ENCODE data around the gene PPP2R5B.
A peak's percentile ranks its signal among the peaks of the same experiment; 100 is the strongest.
"Not testable (repeated sequence)": the region's sequence is repeated elsewhere in the genome, so short reads cannot be mapped to it uniquely, and the experiment has no call there.

PPP2R5B gene

GRCh38 chr11:64933213-64933934, 8.9 kb downstream of the PPP2R5B start:
- DNase-seq, result no peak

DNA sequence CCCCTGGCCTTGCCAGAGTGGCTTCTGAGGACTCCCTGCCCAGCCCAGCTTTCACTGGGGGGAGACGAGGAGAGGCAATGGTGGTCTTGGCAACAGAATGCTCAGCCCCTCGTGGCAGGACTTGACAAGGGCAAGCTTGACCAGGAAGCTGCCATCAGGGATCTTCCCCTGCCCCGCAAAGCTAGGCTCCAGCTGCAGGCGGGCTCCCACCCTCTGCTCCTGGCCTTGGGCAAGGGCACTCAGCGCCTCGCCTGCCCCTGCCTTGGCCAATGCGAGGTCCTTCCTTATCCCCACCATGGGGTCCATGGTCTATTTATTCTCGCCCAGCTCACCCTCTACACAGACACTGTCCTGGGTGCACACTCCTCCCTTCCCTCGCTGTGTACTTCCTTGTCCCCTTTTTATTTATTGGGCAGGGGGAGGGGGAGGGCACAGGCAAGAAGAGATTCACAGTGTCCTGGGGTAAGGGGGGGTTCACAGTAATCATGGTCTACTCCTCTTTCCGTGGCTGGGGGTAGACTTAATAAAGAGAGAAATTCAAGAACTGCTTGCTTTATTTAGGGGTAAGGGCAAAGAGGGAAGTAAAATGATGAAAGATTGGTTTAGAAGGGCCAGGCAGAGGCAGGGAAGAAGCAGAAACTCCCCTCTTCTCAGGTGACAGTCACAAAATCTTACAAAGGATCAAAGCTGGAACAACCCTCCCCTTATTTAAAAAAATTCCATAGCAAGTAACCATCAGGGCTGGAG, 9.6 kb downstream of the PPP2R5B start:
- DNase-seq, result no peak

GRCh38 chr11:64934682-64935358, 10.3 kb downstream of the PPP2R5B start:
- no peak for DNase-seq

GRCh38 chr11:64935359-64936081, 11.0 kb downstream of the PPP2R5B start, which contains the start of gene GPHA2:
Gene GPHA2 (minus strand): TSS chr11:64935893. CDS start chr11:64935460, 433 bp downstream.
- DNase-seq, result peak; percentile 8

DNA sequence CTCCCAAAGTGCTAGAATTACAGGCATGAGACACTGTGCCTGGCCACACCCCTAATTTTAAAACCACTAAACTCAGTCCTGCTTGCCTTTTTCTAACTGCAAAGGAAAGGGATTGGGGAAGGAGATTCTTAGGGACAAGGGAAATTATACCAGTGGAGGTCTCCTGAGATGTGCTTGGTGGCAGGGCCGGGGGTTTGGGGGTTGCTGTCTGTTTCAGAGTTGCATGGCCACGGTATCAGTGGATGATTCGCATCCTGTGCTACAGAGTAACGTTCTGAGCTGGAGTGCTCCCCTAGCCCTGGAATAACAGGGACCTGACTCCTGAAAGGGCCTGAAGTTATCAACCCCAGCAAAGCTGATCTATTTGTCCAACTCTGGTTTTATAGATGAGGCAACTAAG, 12.1 kb downstream of the PPP2R5B start:
- no peak for DNase-seq

DNA sequence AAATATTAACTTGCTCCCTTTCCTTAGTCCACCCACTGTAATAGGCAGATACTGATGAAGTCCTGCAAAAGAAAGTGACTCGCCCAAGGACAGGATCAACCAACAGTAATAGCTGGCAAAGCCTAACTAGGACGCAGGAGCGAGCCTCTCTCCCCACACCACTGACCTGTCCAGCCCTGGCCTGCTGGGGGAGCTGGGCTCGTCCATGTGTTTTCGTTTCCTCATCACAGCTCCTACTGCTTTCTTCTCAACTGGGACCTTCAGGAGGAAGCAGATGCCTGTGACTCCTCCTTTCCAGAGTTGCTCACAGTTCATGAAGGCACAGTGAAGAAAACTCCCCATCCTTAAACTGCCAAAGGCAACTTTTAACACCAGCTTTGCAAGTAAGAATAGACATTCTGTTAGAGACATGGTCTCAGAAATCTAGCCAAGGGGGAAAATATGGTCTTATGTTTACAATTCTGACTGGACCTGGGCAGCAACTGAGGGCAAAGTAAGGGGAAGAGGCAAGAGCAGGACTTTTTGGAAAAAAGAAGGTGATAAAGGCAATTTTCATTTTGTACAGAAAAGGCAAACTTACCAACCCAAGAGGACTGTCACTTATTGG, 22.8 kb downstream of the PPP2R5B start:
- no peak for DNase-seq

DNA sequence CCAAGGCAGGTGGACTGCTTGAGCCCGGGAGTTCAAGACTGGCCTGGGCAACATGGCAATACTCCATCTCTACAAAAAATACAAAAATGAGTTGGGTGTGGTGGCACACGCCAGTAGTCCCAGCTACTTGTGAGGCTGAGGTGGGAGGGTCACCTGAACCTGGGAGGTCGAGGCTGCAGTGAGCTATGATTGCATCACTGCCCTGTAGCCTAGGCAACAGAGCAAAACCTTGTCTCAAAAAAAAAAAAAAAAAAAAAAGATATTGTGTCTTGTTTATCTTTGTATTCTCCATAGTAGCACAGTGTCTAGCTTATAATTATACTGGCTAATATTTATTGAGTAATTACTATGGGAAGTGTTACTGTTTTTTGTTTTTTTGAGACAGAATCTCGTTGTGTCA, 27.0 kb downstream of the PPP2R5B start:
- no peak for DNase-seq

DNA sequence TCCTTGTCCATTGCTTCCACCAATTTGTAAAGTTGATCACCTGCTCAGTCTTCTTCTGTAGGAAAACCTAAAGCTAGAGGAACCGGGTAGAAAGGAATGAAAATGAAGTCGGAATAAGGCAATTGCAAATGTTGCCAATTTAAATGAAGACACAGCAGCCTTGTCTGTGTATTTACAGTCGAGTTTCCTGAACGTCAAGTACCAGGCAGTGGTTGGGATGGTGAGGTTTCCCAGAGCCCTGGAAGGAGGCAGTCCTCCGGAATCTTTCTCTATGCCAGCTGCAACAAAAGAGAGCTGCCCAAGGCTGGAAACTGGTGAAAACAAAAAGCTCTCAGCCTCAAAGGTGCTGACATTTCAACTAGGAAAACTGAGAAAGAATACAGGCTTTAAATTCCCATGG, 29.7 kb downstream of the PPP2R5B start:
- no peak for DNase-seq

DNA sequence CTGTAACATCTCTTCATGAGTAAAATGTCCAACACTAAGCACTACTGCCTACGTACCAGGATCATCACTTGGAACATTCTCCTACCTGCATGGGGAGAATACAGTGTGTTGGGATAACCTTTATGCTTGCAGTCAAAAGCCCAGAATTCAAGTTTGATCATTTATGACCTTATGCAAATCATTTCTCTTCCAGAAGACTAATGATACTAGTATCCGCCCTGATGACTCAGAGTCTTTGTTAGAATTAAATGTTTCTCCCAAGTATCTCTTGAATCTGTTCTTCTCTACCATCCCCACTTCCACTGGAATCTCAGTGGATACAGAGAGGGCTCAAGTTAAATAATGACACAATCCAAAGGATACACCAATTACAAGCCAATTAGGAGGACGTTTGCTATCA, 35.0 kb downstream of the PPP2R5B start:
- DNase-seq, result no peak

- no peak for DNase-seq
These were observed 36.2 kb downstream of the PPP2R5B start for GRCh38 chr11:64960719-64961118.

DNA sequence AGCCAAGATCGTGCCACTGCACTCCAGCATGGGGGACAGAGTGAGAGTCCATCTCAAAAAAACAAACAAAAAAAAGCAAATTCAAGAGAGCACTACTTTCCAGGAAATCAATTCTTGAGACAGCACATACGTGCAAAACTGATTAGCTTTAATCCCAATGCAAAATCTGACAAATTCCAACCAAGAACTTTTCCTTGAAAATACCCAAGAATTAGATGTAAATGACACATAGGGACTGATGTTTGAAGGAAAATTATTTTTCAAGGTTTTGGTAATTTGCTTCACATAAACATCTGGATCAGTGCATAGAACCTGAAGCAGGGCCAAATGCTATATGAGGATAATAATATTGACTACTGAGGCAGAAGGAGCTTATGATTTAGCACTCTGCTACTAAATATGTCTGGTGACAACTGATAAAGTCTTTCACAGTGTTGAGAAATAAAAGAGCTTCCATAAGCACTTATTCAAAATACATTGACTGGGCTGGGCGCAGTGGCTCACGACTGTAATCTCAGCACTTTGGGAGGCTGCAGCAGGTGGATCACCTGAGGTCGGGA, 38.7 kb downstream of the PPP2R5B start:
- no peak for DNase-seq

GRCh38 chr11:64967375-64967774, 42.9 kb downstream of the PPP2R5B start:
- no peak for DNase-seq

DNA sequence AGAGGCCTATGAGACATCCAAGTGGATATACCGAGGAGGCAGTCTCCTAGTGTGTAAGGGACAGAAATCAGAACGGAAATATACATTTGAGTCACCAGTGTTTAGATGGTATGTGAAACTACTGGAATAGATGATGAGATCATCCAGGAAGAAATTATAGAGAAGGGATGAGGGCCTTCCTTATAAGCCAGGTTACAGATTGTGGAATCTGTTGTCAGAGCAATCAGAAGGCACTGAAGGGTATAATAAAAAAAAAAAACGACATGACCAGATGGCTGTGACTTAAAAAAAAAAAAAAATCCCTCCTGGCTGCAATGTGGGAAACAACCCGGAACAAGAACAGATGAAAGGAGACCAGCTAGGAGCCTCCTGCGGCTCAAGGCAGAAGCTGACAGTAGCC, 44.7 kb downstream of the PPP2R5B start:
- DNase-seq, result no peak

- DNase-seq, result no peak
These were observed 46.3 kb downstream of the PPP2R5B start for GRCh38 chr11:64970731-64971151.

GRCh38 chr11:64971421-64972233, 47.1 kb downstream of the PPP2R5B start, which contains the start of gene MAJIN:
Gene MAJIN (minus strand): TSS chr11:64972108. CDS start chr11:64959405, 12,703 bp downstream.
- DNase-seq, result no peak

DNA sequence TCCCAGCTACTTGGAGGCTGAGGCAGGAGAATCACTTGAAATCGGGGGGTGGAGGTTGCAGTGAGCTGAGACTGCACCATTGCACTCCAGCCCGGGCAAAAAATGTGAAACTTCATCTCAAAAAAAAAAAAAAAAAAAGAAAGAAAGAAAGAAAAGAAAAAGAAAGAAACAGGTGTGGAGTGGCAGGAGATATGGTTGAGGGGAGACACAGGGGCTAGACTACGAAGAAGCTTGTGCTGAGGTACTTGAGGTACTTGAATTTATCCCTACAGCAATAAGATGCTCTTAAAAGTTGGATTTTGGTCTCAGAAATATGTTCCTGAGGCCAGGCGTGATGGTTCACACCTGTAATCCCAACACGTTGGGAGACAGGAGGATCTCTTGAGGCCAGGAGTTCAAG, 49.6 kb downstream of the PPP2R5B start:
- no peak for DNase-seq

- no peak for DNase-seq
These were observed 52.2 kb downstream of the PPP2R5B start for GRCh38 chr11:64976651-64977050.

GRCh38 chr11:64983339-64983738, 58.9 kb downstream of the PPP2R5B start:
- not testable (repeated sequence) for DNase-seq

All from NCI-H1092 treated with DMSO at 0.1 percent for 48 hours (cell line).